ENCODE data around the gene FALEC. TPM values are rescaled to one million over a fixed set of nuclear protein-coding genes. Genes with fewer than 3 reads are reported as not detected.

The FALEC gene
- 0.68 TPM for polyA plus RNA-seq (2012; ENCODE audit: insufficient read length, low read depth)

DNA sequence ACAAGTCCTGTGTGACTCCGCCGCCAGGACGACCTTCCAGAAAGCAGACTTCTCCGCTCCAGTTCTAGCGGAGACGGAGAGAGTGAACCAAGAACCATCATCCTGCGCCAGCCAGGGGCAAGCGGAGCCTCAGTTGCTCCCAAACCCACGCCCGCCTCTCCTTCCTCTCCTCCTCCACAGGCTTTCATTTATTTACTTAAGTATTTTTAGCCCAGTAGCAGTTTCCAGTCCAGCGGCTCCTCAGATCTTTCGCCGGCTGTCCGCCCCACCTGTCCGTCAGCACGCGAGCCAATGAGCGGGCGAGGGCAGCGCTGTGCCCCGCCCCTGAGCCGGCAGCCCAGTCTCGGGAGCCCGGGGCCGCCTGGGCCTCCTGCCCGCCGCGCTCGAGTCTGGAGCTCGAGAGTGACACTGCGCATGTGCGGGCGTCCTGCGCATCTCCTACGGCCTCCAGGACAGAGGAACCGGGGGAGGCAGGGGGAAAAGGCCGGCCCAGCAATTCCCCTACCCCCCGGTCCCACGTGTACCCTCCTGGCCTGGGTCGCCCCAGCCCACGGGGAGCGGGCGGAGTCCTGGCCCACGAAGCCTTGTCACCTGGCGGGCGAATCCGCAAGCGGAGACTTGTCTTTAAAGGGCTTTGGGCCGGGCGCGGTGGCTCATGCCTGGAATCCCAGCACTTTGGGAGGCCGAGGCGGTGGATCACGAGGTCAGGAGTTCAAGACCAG is at the start of gene FALEC:
Gene FALEC (plus strand): TSS at position 425 of the 722 bp plus-strand sequence.
- TF ChIP-seq TAF1 (IDR thresholded peaks at IDR 0.05; ENCODE audit: borderline replicate concordance, insufficient read depth, low read length) (no peak), SIN3A (IDR thresholded peaks at IDR 0.05; ENCODE audit: borderline replicate concordance, insufficient read depth, low read length) (no peak), FOXP2 (optimal IDR thresholded peaks at IDR 0.05; ENCODE audit: borderline replicate concordance, extremely low read depth, extremely low read length, insufficient read depth) (peak; percentile 16), POLR2AphosphoS5 (IDR thresholded peaks at IDR 0.05; ENCODE audit: low read depth, low read length) (peak; percentile 44; the same call in 1 of the 2 replicates)
- TF ChIP-seq, protein P1, sequence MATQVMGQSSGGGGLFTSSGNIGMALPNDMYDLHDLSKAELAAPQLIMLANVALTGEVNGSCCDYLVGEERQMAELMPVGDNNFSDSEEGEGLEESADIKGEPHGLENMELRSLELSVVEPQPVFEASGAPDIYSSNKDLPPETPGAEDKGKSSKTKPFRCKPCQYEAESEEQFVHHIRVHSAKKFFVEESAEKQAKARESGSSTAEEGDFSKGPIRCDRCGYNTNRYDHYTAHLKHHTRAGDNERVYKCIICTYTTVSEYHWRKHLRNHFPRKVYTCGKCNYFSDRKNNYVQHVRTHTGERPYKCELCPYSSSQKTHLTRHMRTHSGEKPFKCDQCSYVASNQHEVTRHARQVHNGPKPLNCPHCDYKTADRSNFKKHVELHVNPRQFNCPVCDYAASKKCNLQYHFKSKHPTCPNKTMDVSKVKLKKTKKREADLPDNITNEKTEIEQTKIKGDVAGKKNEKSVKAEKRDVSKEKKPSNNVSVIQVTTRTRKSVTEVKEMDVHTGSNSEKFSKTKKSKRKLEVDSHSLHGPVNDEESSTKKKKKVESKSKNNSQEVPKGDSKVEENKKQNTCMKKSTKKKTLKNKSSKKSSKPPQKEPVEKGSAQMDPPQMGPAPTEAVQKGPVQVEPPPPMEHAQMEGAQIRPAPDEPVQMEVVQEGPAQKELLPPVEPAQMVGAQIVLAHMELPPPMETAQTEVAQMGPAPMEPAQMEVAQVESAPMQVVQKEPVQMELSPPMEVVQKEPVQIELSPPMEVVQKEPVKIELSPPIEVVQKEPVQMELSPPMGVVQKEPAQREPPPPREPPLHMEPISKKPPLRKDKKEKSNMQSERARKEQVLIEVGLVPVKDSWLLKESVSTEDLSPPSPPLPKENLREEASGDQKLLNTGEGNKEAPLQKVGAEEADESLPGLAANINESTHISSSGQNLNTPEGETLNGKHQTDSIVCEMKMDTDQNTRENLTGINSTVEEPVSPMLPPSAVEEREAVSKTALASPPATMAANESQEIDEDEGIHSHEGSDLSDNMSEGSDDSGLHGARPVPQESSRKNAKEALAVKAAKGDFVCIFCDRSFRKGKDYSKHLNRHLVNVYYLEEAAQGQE (IDR thresholded peaks at IDR 0.05; ENCODE audit: insufficient read depth in 1 of 2, low read depth in 2 of 2, low read length in 2 of 2) = no peak

DNA sequence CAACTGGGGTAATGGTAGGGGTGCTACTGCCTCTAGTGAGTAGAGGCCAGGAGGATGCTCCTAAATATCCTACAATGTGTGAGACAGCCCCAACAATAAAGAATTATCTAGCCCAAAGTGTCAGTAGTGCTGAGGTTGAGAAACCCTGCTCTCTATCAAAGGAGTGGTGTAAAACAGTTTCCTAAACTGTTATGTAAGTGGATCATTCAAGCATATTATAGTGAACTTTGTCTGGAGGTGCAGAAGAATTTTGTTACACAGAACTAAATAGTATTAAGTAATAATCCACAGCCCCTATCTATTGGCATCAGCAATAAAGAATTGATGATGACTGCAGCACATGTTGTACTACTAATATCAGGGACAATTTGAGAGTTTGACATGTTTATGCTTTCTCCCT is 48.6 kb upstream of the FALEC start:
- TF ChIP-seq FOXP2 (optimal IDR thresholded peaks at IDR 0.05; ENCODE audit: borderline replicate concordance, extremely low read depth, extremely low read length, insufficient read depth) = no peak
- no peak for TF ChIP-seq TAF1 (IDR thresholded peaks at IDR 0.05; ENCODE audit: borderline replicate concordance, insufficient read depth, low read length)
- no peak for TF ChIP-seq SIN3A (IDR thresholded peaks at IDR 0.05; ENCODE audit: borderline replicate concordance, insufficient read depth, low read length)
- no peak for TF ChIP-seq POLR2AphosphoS5 (IDR thresholded peaks at IDR 0.05; ENCODE audit: low read depth, low read length)
- TF ChIP-seq, protein P1 (IDR thresholded peaks at IDR 0.05; ENCODE audit: insufficient read depth in 1 of 2, low read depth in 2 of 2, low read length in 2 of 2) = no peak

DNA sequence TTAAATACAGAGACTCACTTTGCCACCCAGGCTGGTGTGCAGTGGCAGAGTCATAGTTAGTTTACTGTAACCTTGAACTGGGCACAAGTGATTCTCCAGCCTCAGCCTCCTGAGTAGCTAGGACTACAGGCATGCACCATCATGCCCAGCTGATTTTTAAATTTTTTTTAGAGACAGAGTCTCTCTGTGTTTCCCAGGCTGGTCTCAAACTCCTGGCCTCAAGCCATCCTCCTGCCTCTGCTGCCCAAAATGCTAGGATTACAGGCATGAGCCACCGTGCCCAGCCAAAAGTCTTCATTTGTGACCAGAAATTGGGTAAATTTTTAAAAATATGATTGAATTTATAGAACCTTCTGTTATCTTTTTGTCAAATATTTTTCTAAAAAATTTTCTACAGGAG is 46.3 kb upstream of the FALEC start:
- TF ChIP-seq FOXP2 (optimal IDR thresholded peaks at IDR 0.05; ENCODE audit: borderline replicate concordance, extremely low read depth, extremely low read length, insufficient read depth) = no peak
- TF ChIP-seq SIN3A (IDR thresholded peaks at IDR 0.05; ENCODE audit: borderline replicate concordance, insufficient read depth, low read length) = no peak
- no peak for TF ChIP-seq POLR2AphosphoS5 (IDR thresholded peaks at IDR 0.05; ENCODE audit: low read depth, low read length)
- TF ChIP-seq TAF1 (IDR thresholded peaks at IDR 0.05; ENCODE audit: borderline replicate concordance, insufficient read depth, low read length) = no peak
- TF ChIP-seq, protein P1 (IDR thresholded peaks at IDR 0.05; ENCODE audit: insufficient read depth in 1 of 2, low read depth in 2 of 2, low read length in 2 of 2) = no peak

DNA sequence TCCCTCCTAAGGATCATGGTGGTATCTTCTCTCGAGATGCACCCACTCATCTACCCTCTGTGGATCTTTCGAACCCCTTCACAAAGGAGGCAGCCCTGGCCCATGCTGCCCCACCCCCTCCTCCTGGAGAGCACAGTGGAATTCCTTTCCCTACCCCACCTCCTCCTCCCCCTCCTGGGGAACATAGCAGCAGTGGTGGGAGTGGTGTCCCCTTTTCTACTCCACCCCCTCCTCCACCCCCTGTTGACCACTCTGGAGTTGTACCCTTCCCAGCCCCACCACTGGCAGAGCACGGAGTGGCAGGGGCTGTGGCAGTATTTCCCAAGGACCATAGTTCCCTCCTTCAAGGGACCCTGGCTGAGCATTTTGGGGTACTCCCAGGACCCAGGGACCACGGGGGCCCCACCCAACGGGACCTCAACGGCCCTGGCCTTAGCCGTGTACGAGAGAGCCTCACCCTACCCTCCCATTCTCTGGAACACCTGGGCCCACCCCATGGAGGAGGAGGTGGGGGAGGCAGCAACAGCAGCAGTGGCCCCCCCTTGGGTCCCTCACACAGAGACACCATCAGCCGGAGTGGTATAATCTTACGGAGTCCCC is 42.9 kb upstream of the FALEC start:
- TF ChIP-seq TAF1 (IDR thresholded peaks at IDR 0.05; ENCODE audit: borderline replicate concordance, insufficient read depth, low read length) (no peak), POLR2AphosphoS5 (IDR thresholded peaks at IDR 0.05; ENCODE audit: low read depth, low read length) (no peak), SIN3A (IDR thresholded peaks at IDR 0.05; ENCODE audit: borderline replicate concordance, insufficient read depth, low read length) (no peak), FOXP2 (optimal IDR thresholded peaks at IDR 0.05; ENCODE audit: borderline replicate concordance, extremely low read depth, extremely low read length, insufficient read depth) (no peak)
- TF ChIP-seq, protein P1 (IDR thresholded peaks at IDR 0.05; ENCODE audit: insufficient read depth in 1 of 2, low read depth in 2 of 2, low read length in 2 of 2) = no peak

Data from PFSK-1 (cell line).